Mammary epithelial cell (primary cell): ENCODE data around the gene CCDC107.

Experiments used
- CTCF ChIP-seq, 2 donors: IDR thresholded peaks in 1 of 2; conservative IDR thresholded peaks in 1 of 2; 2 replicates each; pipeline ENCODE4 v1.5.1; 2011 to 2012; ENCODE audit warnings: inconsistent platforms in 2 of 2, low read length in 2 of 2, mild to moderate bottlenecking in 2 of 2, control low read depth in 1 of 2, low read depth in 1 of 2; ENCODE audit not compliant: insufficient read depth in 1 of 2; ENCODE audit errors: extremely low read depth in 1 of 2
- EZH2 ChIP-seq: IDR thresholded peaks from 2 replicates; pipeline ENCODE4 v1.6.1; 2012; ENCODE audit warnings: low read length, inconsistent platforms, borderline replicate concordance

DNA sequence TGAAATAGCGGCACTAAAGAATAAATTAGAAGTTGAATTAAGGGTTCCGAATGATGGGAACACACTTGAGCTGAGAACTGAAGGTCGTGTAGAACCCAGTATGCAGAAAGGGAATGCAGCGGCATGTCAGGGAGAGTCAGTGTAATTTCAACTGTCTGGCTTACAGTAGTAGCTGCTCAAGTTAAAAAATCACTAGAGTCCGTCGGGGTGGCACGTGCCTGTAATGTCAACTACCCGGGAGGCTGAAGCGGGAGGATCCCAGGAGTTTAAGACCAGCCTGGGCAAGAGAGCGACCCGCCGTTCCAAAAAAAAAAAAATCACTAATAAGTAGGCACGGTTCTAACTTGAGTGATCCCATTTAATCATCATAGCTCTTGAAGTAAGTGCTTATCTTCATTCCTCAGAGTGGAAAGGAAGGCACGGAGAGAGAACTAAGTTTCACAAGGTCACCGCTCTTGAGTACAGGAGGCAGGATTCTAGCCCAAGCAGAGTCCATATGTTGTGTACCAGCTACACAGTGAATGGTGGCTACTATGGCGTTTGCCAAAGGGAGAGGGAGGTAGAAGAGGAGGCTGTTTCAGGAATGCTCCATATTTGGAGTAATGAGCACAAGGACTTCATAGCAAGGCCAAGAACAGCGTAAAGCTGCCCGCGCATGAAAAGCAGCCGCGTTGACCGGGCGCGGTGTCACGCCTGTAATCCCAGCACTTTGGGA is 1.1 kb upstream of the CCDC107 start:
- no peak for TF ChIP-seq CTCF (conservative IDR thresholded peaks at IDR 0.05 in 1 of 2, IDR thresholded peaks at IDR 0.05 in 1 of 2; ENCODE audit: extremely low read depth in 1 of 2, insufficient read depth in 1 of 2, low read depth in 1 of 2, low read length in 2 of 2)
- TF ChIP-seq EZH2: no peak
